ENCODE measurements around the gene CYSRT1.

Gene CYSRT1, protein sequence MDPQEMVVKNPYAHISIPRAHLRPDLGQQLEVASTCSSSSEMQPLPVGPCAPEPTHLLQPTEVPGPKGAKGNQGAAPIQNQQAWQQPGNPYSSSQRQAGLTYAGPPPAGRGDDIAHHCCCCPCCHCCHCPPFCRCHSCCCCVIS

GRCh38 chr9:137224830-137225694, at the start of gene CYSRT1:
TSS of gene CYSRT1 (plus strand) at chr9:137225174. CDS start at chr9:137225622, 448 bp downstream.
- no peak for DNase-seq

DNA sequence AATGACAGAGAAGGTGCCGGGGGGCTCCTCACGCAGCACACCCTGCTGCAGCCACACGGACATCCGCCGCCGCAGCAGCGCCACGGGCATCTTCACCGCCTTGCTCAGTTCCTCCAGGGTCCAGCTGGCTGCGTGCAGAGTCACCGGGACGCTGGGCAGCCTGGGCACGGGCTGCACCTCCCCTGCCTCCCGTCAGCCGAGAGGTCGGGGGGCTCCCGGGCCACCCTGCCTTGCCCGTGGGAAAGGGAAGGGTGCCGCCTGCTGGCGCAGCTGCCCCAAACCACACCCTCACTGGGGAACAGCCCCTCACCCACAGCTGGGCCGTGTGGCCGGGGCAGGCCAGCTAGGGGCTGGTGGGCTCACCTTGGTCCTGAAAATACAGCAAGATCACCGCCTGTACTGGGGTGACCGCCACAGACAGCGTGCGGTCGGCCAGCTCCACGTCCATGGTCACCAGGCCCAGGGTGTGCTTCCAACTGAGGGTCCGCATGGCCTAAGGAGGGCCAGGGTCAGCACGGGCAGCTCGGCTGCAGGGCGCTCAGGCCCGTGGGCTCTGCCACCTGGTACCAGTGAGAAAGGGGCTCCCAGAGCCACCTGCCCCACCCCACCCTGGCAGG, 49.5 kb upstream of the CYSRT1 start:
- DNase-seq: no peak

- peak; percentile 40 for DNase-seq
Measured at GRCh38 chr9:137176302-137177182, 48.4 kb upstream of the CYSRT1 start.

- DNase-seq: no peak
Measured at GRCh38 chr9:137178201-137178938, 46.6 kb upstream of the CYSRT1 start.

DNA sequence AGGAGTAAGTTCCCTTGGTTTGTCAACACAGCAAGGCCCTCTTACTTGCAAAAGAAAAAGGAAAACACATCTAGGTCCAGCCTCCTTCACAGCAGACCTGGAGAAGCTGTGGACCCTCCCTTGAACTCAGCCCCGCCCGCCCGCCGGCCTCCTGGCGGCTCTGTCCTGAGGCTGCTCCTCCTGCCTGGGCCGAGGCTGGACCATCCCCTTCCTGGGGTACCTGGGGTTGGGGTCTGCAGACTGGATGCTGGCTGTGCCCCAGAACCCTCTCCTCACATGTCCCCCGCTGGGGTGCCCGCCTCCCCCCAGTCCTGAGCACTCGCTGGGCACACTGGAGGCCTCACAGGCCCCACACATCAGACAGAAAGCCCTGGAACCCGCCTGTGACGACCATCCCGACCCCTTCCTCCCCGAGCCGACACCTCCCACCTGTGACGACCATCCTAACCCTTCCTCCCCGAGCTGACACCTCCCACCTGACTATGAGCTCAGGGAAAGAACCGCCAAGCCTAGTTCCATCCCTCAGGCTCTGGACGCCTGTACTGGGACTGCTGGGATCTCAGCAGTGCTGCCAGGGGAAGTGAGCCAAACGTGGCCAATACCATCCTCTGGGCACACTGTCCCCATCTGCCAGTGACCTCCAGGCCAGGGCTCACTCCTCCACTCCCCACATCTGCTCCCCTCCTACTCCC, 45.9 kb upstream of the CYSRT1 start:
- DNase-seq: no peak

GRCh38 chr9:137179761-137180160, 45.2 kb upstream of the CYSRT1 start:
- no peak for DNase-seq

- no peak for DNase-seq
Measured at GRCh38 chr9:137180491-137180890, 44.5 kb upstream of the CYSRT1 start.

DNA sequence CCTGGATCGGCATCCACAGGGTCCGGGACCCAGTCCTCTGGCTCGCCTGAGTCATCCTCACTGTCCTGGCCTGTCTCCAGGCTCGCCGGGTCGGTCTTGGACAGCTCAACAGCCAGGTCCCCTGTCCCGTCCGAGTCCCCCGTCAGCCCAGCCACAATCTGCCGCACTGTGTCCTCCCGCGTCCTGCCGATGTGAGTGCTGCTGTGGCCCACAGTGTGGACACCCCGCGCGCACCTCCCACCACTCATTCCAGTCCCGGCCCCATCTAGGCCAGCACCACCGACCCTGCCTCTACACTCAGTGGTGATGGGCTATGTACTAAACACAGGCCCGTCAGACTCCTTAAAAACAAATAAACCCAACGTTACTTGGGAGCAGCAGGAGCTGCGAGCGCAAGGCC, 43.3 kb upstream of the CYSRT1 start:
- no peak for DNase-seq

- no peak for DNase-seq
Measured at GRCh38 chr9:137182836-137183235, 42.1 kb upstream of the CYSRT1 start.

- no peak for DNase-seq
Measured at GRCh38 chr9:137183980-137184595, 40.9 kb upstream of the CYSRT1 start.

- DNase-seq: no peak
Measured at GRCh38 chr9:137184881-137185660, 39.9 kb upstream of the CYSRT1 start.

GRCh38 chr9:137185921-137186320, 39.1 kb upstream of the CYSRT1 start:
- no peak for DNase-seq

- no peak for DNase-seq
Measured at GRCh38 chr9:137186385-137186784, 38.6 kb upstream of the CYSRT1 start.

GRCh38 chr9:137187386-137187785, 37.6 kb upstream of the CYSRT1 start:
- no peak for DNase-seq

- no peak for DNase-seq
Measured at GRCh38 chr9:137188086-137188489, 36.9 kb upstream of the CYSRT1 start.

DNA sequence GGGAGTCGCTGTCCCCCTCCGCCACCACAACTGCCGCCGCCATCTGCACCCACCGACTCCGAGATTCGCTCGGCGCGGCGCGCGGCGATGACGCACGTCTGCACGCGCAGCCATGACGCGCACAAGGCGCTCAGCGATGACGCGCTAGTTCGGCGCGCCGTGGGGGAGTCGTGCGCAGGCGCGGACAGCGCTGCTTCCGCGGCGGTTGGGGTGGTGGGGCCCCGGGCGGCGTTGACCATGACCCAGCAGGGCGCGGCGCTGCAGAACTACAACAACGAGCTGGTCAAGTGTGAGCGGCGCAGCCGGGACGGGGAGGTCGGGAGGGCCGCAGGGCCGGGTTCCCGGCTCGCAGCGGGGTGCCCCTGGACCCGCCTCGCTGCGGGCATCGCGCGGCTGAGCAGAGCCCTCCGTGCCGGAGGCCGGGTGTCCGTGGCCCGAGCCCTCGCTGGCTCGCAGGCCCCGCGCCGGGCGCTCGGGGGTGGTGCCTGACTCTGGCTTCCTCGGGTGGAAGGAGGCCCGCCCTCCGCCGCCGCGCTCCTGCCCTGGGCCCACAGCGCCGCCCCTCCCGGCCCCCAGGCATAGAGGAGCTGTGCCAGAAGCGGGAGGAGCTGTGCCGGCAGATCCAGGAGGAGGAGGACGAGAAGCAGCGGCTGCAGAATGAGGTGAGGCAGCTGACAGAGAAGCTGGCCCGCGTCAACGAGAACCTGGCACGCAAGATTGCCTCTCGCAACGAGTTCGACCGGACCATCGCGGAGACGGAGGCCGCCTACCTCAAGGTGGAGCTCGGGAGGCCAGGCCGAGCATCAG, 36.3 kb upstream of the CYSRT1 start, which contains the start of the genes ANAPC2 and SSNA1:
Gene ANAPC2 (minus strand): TSS at position 71 of the 807 bp plus-strand sequence. CDS start 28 bp downstream, at position 43.
Gene SSNA1 (plus strand): TSS at position 187 of the 807 bp plus-strand sequence. CDS start 51 bp downstream, at position 238.
- DNase-seq: peak; percentile 62

DNA sequence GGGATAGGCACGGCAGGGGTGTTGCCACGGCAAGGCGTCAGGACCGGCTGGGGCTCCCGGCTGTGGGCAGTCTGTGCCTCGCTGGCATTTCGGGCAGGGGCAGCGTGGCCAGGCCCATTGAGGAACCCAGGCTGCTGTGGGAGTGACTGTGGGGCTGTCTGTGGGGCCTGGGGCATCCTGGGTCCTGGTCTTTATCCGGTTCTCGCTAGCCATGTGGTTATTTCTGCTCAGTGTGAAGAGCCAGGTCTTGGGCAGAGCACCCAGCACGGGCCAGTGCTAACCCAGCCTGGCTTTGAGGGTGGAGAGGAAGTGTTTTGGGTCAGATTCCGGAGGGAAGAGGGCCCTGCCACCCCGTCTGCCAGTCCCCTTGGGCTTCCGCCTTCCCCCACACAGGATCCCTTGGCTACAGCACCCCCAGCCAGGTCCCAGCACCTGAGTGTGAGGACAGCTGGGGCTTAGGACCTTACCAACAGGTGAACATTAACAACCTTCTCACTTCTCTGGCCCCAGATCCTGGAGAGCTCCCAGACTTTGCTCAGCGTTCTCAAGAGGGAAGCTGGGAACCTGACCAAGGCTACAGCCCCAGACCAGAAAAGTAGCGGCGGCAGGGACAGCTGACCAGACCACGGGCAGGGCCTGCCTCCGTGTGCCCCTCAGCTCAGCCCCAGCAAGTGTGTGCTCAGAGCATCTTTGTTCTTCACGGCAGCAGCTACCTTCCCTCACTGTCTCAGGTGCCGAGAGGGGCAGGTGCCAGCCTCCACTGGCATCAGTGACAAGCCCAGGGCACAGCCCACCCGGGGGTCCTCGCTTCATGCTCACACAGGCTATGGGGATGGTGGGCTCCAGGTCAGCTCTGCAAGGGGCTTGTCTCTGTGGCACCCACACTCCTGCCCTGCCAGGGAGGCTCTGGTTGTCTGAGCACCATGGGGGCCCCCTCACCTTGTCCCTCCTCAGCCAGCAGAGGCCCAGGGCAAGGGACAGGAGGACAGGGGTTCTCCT, 35.4 kb upstream of the CYSRT1 start:
- no peak for DNase-seq
